Measurements from ENCODE around the gene THRB.

DNA sequence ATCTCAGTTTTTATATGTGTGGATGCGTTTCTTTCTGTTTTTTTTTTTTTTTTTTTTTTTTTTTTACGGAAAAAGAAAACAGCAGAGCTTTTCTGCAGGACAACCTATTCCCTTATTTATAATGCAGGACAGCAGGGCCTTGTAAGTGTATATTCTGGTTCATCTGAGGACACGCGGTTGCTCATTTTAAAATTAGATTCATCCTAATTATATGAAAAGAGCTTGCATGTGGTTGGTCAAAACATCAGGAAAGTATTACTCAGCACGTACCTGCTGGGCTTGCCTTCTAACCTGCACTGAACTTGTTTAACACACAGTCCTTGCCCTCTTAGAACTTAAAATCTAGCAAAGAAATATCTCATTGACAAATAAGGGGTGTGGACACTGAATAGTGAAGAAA lies 13.5 kb downstream of the THRB start:
- TF ChIP-seq POLR2A (IDR thresholded peaks at IDR 0.05) (no peak), EP300 (IDR thresholded peaks at IDR 0.05) (no peak)
- TF ChIP-seq, protein P1, sequence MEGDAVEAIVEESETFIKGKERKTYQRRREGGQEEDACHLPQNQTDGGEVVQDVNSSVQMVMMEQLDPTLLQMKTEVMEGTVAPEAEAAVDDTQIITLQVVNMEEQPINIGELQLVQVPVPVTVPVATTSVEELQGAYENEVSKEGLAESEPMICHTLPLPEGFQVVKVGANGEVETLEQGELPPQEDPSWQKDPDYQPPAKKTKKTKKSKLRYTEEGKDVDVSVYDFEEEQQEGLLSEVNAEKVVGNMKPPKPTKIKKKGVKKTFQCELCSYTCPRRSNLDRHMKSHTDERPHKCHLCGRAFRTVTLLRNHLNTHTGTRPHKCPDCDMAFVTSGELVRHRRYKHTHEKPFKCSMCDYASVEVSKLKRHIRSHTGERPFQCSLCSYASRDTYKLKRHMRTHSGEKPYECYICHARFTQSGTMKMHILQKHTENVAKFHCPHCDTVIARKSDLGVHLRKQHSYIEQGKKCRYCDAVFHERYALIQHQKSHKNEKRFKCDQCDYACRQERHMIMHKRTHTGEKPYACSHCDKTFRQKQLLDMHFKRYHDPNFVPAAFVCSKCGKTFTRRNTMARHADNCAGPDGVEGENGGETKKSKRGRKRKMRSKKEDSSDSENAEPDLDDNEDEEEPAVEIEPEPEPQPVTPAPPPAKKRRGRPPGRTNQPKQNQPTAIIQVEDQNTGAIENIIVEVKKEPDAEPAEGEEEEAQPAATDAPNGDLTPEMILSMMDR (IDR thresholded peaks at IDR 0.05) = no peak

All from upper lobe of left lung (tissue), 4 donors.